GM13977 (cell line): Measurements from ENCODE around the gene PDE10A.

Experiments used
- DNase-seq: peaks from one replicate; pipeline ENCODE4 v3.0.0; 2012; ENCODE audit warnings: low spot score
- in situ Hi-C: fragments of 300-500 bp; cut with MboI; formaldehyde crosslinking; loops from one replicate; pipeline ENCODE4 v1.12.0; 2022; ENCODE audit warnings: low sequenced_read_pairs, low pct_unique_long_range_greater_than_20kb, mixed read lengths, inconsistent platforms; ENCODE audit not compliant: unreplicated experiment
- TF ChIP-seq, protein P1 (sequence below): IDR thresholded peaks from 2 replicates; pipeline ENCODE4 v1.5.1; 2012; ENCODE audit warnings: mild to moderate bottlenecking, control low read depth; ENCODE audit not compliant: insufficient read depth; ENCODE audit errors: extremely low read depth, missing control alignments

Gene PDE10A

DNA sequence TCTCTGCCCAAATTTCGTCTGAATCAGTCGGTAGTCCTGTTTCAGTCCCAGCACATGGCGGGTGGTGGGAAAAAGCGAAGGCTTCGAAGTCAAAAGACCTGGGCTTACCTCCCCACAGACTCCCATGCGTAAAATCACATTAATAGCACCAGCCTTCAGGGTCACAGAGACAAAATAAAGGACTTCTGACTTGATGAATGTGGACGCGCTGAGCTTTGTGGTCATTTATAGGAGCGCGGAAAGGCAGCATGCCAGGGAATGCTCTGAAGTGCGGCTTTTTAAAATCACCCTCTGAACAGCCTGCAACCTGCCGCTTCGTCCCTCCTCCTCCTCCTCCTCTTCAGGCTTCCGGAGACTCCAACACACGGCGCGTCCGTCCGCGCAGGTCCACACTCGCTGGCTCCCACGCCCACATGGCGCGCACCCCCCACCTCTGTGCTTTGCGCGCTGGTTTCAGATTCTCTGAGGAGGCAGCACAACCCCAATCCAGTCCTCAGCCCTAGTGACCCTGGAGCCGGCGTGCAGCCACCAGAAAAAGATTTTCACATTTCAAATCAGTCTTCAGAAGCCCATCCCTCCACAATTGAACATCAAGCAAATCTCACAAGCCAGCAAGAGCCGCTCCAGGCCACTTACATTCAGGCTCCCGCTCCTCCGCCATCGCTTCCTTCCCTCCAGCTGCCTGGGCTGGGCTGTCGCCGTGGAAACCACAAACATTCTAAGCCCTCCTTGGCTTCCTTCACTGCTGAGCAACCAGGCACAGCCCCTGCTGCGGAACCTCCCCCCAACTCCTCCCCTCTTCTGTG, 353.9 kb downstream of the PDE10A start, which contains the start of gene C6orf118:
Gene C6orf118, minus strand, starts transcription at position 680 of the 806 bp plus-strand sequence. Its CDS starts 19 bp downstream, at position 661.
- TF ChIP-seq, protein P1, sequence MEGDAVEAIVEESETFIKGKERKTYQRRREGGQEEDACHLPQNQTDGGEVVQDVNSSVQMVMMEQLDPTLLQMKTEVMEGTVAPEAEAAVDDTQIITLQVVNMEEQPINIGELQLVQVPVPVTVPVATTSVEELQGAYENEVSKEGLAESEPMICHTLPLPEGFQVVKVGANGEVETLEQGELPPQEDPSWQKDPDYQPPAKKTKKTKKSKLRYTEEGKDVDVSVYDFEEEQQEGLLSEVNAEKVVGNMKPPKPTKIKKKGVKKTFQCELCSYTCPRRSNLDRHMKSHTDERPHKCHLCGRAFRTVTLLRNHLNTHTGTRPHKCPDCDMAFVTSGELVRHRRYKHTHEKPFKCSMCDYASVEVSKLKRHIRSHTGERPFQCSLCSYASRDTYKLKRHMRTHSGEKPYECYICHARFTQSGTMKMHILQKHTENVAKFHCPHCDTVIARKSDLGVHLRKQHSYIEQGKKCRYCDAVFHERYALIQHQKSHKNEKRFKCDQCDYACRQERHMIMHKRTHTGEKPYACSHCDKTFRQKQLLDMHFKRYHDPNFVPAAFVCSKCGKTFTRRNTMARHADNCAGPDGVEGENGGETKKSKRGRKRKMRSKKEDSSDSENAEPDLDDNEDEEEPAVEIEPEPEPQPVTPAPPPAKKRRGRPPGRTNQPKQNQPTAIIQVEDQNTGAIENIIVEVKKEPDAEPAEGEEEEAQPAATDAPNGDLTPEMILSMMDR = no peak
- no peak for DNase-seq
- in situ Hi-C loops = no loop called here

DNA sequence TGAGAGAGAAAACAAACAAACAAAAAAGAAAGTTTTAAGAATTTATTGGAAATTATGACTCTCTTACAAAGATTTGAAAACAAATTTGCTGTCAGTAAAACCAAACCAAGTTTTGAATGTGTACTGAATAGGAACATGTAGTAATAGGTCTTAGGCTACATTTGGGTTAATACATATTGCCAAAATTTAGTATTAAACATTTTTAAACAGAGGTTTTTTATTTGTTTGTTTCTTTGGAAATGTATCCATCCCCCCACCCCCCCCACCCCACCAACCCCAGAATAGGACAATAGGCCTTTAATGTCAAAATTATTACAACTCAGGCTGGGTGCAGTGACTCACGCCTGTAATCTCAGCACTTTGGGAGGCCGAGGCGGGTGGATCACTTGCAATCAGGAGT, 356.1 kb downstream of the PDE10A start:
- in situ Hi-C loops = no loop called here
- TF ChIP-seq, protein P1 = no peak
- DNase-seq = no peak

DNA sequence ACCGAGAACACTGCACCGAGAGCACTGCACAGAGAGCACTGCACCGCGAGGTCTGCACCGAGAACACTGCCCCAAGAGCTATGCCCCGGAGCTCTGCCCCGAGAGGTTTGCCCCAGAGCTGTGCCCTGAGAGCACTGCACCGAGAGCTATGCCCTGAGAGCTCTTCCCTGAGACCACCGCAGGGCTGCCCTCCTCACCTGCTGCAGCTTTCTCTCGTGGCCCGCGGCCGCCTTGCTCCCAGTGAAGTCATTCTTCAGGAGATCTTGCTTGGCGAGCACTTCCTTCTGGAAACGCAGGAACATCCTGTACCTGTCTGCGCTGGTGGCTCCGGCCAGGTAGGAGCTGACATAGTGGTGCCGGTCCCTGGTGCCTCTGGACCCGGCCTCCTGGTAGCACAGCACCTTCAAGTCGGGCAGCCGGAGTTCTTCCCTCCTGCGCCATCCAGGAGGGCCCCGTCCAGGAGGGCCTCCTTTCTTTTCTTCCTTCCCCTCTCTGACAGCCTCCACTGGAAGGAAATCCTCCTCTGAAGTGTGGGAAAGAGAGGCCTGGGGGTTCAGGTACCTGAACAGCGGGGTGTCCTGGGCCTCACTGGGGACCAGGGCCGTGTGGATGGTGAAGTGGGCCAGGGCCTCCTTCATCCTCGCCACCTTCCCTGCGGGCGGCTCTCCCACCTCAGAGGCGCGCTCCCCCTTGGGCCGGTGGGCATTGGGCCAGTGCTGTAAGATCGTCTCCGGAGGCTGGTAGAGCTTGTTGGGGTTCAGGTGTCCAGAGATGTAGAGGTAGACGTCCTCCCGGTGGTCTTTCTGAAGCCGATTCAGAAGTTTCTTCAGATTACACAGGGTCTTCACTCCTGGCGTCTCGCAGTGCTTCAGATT, 361.4 kb downstream of the PDE10A start:
- TF ChIP-seq, protein P1 = no peak
- no peak for DNase-seq
- in situ Hi-C loops = no loop called here

DNA sequence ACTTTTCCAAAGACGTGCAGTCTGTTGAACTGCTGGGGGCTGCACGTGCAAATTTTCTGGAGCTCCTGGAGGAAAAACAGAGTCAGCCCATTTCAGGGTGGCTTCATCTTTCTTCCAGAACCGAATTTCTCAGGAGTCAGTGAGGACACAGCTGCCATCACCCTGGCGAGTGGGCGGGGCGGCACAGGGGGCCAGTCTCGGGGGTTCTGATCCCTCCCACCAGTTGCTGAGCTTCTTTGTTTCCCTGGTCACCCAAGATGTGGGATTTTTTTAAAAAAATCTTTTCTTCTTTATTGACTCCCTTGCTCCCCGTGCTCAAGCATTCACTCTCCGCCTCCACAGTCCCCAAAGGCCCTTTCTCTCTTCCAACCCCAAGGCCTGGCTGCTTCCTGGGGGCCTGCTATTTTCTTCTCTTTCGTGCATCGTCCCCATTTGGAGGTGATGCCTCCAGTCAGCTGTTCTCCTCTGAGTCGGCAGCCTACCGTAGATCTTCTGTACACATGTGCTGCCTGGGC, 362.6 kb downstream of the PDE10A start:
- in situ Hi-C loops = no loop called here
- no peak for DNase-seq
- TF ChIP-seq, protein P1 = no peak

DNA sequence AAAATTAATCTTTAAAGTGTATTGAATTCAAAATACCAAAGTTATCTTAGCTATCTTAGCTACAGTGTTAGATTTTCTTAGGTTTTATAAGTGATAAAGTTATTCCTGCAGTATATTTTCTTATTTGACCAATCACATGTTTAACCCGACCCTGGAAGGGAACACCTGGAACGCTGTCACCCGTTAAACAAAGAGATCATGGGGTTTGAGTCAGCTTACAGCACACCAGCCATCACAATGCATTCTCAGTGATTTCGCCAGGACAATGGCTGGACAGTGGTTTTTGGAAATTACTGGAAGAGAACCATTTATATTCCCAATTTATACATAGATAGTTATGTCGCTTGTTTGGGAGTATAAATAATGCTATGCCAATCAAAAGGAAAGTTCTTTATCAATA, 364.2 kb downstream of the PDE10A start:
- in situ Hi-C loops = no loop called here
- TF ChIP-seq, protein P1 = no peak
- no peak for DNase-seq

DNA sequence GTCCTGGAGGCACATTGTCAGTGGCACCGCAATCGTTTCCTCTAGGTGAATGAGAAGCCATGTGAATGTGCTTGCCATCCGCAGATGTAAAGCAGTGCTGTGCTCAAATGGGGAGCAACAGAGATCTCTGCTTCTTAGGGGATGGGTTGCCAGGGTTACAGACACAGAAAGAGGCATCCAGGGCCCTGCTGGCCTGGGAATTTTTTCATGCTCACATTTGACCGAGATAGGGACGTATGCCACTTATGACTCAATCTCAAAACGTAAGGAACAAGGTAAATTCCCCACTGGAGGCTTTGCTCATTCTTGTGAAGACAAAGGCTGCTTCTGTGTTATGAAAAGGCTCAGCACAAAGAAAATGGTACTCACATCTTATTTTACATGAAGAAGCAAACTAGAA, 364.6 kb downstream of the PDE10A start:
- TF ChIP-seq, protein P1 = no peak
- no peak for DNase-seq
- in situ Hi-C loops = no loop called here
